Natural killer cell treated with Interleukin-12 subunit alpha and Interleukin-12 subunit beta and Interleukin-15 and Interleukin-18, amount 100 ng/mL, for 72 hours (primary cell): ENCODE measurements around the gene SETD3. TPM values are rescaled to one million over a fixed set of nuclear protein-coding genes. Genes with fewer than 3 reads are reported as not detected.

ENCODE experiments used
- ATAC-seq, 2 donors: fragments of 150-1000 bp; cut with Tn5 transposase in 1 of 2; sonication (Bioruptor Pico), chemical (Tn5 transposase) in 1 of 2; 2 replicates each; pipeline ENCODE4 v1.10.0; 2021
- DNase-seq: peaks from one replicate; pipeline ENCODE4 v3.0.0; 2022; ENCODE audit warnings: low spot score
- H3K27ac Mint-ChIP-seq, 2 donors: 1 replicate in 1 of 2; 2 replicates in 1 of 2; pipeline ENCODE4 v1.8.0; 2022; ENCODE audit warnings: mixed read lengths in 2 of 2, mild to moderate bottlenecking in 1 of 2, moderate library complexity in 1 of 2
- H3K27me3 Mint-ChIP-seq, 2 donors: 1 replicate in 1 of 2; 2 replicates in 1 of 2; pipeline ENCODE4 v1.8.0; 2022; ENCODE audit warnings: mixed read lengths in 2 of 2
- H3K36me3 Mint-ChIP-seq: one replicate; pipeline ENCODE4 v1.8.0; 2022; ENCODE audit warnings: mixed read lengths
- H3K4me1 Mint-ChIP-seq, 2 donors: 1 replicate in 1 of 2; 2 replicates in 1 of 2; pipeline ENCODE4 v1.8.0; 2022; ENCODE audit warnings: low read depth in 2 of 2, mixed read lengths in 2 of 2, mild to moderate bottlenecking in 1 of 2
- H3K4me3 Mint-ChIP-seq: one replicate; pipeline ENCODE4 v1.8.0; 2022; ENCODE audit warnings: mixed read lengths
- H3K9me3 Mint-ChIP-seq: 2 replicates; pipeline ENCODE4 v1.8.0; 2022; ENCODE audit warnings: mixed read lengths
- total RNA-seq, 2 donors: library from RNA; stranded (reverse); gene quantifications; one replicate each; pipeline ENCODE4 v1.2.3, GENCODE V29; 2022

SETD3 gene
- total RNA-seq, 2 donors from 2014 or later: 80.6 to 96.7 TPM

- ATAC-seq: no peak
- H3K9me3 Mint-ChIP-seq: no peaks in the 10 kb centered on the region
- no peaks in the 10 kb centered on the region for H3K36me3 Mint-ChIP-seq
- no peak overlapping the region for H3K27ac Mint-ChIP-seq
- no peak for DNase-seq
- H3K27me3 Mint-ChIP-seq: no peaks in the 10 kb centered on the region
- no peak overlapping the region for H3K4me3 Mint-ChIP-seq
- no peaks in the 10 kb centered on the region for H3K4me1 Mint-ChIP-seq
Measured at GRCh38 chr14:99520571-99521081, 40.0 kb upstream of the SETD3 start.

DNA sequence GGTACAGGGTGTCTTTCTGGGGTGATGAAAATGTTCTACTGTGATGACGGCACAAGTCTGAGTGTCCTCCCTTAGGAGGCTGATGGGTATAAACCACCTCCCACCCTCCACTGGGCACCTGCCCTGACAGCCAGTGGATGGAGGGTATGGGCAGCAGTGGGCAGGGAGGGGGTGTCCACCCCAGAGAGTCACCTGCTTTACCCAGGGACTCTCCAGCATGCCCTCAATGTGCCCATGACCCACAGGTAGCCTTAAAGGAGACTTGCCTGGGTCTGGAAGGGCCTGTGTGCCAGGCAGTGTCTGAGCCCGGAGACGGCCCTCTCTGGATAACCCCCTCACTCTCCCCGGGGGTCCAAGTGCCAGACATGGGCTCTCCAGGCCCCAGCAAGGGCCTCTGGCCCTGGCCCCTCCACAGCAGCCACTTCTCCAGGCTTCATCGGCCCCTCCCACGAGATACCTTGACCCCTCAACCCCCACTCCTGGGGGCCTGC lies 39.3 kb upstream of the SETD3 start:
- DNase-seq: no peak
- Mint-ChIP-seq H3K27me3 (no peaks in the 10 kb centered on the region), H3K4me3 (no peak overlapping the region), H3K36me3 (no peaks in the 10 kb centered on the region), H3K9me3 (no peaks in the 10 kb centered on the region), H3K27ac (no peak overlapping the region), H3K4me1 (no peaks in the 10 kb centered on the region)
- ATAC-seq: no peak

GRCh38 chr14:99519347-99519881 lies 38.8 kb upstream of the SETD3 start:
- no peak overlapping the region for H3K27ac Mint-ChIP-seq
- no peaks in the 10 kb centered on the region for H3K36me3 Mint-ChIP-seq
- no peak for DNase-seq
- no peaks in the 10 kb centered on the region for H3K9me3 Mint-ChIP-seq
- no peak overlapping the region for H3K4me3 Mint-ChIP-seq
- ATAC-seq: no peak
- H3K27me3 Mint-ChIP-seq: no peaks in the 10 kb centered on the region
- H3K4me1 Mint-ChIP-seq: no peaks in the 10 kb centered on the region

GRCh38 chr14:99518441-99519346 lies 38.0 kb upstream of the SETD3 start:
- H3K27me3 Mint-ChIP-seq: no peaks in the 10 kb centered on the region
- H3K4me1 Mint-ChIP-seq: no peaks in the 10 kb centered on the region
- no peaks in the 10 kb centered on the region for H3K36me3 Mint-ChIP-seq
- H3K9me3 Mint-ChIP-seq: no peaks in the 10 kb centered on the region
- peak; percentile 66 to 78 for ATAC-seq
- H3K4me3 Mint-ChIP-seq: no peak overlapping the region
- no peak overlapping the region for H3K27ac Mint-ChIP-seq
- peak; percentile 83 for DNase-seq

GRCh38 chr14:99517643-99518381 lies 37.2 kb upstream of the SETD3 start:
- no peak for DNase-seq
- Mint-ChIP-seq H3K9me3 (no peaks in the 10 kb centered on the region), H3K27me3 (no peaks in the 10 kb centered on the region), H3K4me1 (no peaks in the 10 kb centered on the region), H3K4me3 (no peak overlapping the region), H3K36me3 (no peaks in the 10 kb centered on the region), H3K27ac (no peak overlapping the region)
- peak in 1 of 2 donors; percentile 1 for ATAC-seq

DNA sequence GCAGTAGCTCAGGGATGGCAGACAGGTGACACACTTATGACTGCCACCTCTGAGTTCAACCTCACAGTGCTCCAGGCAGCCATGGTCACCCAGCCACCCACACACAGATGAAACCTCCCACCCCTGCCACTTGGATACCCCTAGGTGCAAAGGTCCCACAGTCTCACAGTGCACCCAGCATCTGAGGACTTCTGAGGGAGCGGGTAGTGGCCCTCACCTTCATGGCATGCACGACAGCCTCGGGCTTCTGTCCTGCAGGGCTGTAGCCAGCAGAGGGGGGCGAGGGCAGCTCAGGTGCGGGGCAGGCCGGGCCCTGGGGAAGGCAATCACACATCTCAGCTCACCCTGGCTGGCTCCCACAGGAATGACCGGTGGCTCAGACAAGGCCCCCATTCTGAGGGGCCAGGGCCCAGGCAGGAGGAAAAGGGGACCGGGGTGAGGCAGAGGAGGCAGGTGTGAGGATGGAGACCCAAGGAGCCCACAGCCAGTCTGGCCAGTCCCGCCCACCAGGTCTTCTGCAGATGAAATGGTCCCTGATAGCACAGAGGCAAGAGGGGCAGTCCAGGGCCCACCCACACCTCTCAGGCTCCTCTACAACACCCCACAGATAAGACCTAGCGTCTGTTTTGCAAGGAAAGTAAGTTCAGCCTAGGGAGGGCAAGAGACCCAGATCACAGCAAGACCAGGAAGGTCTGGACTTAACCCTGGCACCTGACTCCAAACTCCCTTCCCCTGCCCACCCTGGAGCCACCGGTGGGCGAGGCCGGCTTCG lies 36.4 kb upstream of the SETD3 start:
- Mint-ChIP-seq H3K4me1 (no peaks in the 10 kb centered on the region), H3K27ac (no peak overlapping the region), H3K4me3 (no peak overlapping the region), H3K27me3 (no peaks in the 10 kb centered on the region), H3K36me3 (no peaks in the 10 kb centered on the region), H3K9me3 (no peaks in the 10 kb centered on the region)
- no peak for DNase-seq
- no peak for ATAC-seq

DNA sequence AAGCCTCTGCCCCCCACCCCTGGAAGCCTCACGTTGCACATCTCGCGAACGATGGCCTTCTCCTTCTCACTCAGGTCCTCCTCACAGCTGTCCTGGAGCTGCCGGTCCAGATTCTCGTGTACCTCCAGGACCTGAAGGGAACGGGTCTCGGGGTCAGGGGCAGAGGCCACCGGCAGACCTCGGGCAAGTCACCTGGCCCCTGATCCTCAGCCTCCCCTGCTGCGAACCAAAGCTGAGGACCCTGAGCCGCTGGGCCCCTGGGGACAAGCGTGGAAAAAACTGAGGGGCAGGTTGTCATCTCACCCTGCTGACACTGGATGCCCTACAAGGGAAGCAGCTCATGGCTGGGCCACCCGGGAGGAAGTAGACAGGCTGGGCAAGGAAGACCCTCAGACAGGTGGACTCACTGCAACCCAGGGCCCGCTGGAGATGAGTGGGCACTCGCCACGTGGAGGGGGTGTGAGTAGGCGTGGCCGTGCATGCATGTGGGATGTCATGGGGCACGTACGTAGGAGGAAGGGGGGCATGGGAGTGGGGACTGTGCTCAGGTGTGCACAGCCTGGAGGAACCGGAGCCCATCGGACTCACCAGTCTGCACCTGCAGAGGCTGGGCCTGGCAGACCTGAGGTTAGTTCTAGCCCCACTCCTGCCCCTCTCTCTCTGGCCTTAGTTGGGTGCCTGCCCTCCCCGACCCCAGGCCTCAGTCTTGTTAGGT lies 35.7 kb upstream of the SETD3 start:
- H3K36me3 Mint-ChIP-seq: no peaks in the 10 kb centered on the region

GRCh38 chr14:99515301-99516155 lies 34.9 kb upstream of the SETD3 start:
- no peak overlapping the region for H3K27ac Mint-ChIP-seq

More for the DNA sequence above, 35.7 kb upstream of the SETD3 start:
- no peak overlapping the region for H3K4me3 Mint-ChIP-seq
- H3K4me1 Mint-ChIP-seq: no peaks in the 10 kb centered on the region
- DNase-seq: peak; percentile 61
- H3K9me3 Mint-ChIP-seq: no peaks in the 10 kb centered on the region
- H3K27ac Mint-ChIP-seq: no peak overlapping the region
- no peak for ATAC-seq
- H3K27me3 Mint-ChIP-seq: no peaks in the 10 kb centered on the region

DNA sequence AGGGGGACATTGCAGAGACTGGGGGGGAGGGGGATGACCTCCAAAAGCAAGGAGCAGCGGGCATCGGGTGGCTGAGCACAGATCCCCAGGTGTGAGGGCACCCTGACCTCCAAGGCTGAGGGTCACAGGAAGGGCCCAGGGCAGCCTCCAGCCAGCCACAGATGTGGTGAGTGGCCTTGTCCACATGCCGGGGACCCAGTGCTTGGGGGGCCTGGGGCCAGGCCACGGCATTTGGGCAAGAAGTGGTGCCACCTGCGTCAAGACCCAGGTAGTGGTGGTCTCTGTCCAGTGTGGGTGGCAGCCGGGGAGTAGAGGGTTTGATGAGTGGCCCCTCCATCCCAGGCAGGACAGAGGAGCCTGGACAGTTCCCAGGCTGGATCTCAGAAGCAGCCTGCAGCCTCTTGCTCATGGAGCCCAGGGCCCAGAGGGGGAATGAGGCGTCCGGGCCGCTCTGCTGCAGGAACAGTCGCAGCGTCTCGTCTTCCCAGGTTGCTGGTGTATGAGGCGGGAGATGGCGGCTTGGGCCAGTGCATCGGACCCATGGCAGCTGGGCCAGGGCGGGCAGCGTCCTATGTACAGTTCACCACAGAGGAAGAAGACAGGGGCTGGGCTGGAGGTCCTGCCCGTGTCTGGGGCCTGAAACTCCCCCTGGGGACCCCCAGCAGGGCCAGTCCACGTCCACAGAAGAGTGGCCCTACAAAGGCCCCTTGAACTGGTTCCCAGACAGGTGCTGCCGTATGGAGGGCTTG lies 34.1 kb upstream of the SETD3 start:
- ATAC-seq (no peak), DNase-seq (peak; percentile 56)
- Mint-ChIP-seq H3K36me3 (no peaks in the 10 kb centered on the region), H3K27me3 (no peaks in the 10 kb centered on the region), H3K4me1 (no peaks in the 10 kb centered on the region), H3K27ac (no peak overlapping the region), H3K9me3 (no peaks in the 10 kb centered on the region), H3K4me3 (no peak overlapping the region)

More at GRCh38 chr14:99515301-99516155, 34.9 kb upstream of the SETD3 start:
- DNase-seq (peak; percentile 58), ATAC-seq (no peak)
- Mint-ChIP-seq H3K4me3 (no peak overlapping the region), H3K4me1 (no peaks in the 10 kb centered on the region), H3K27me3 (no peaks in the 10 kb centered on the region), H3K9me3 (no peaks in the 10 kb centered on the region), H3K36me3 (no peaks in the 10 kb centered on the region)

GRCh38 chr14:99513946-99514551 lies 33.4 kb upstream of the SETD3 start:
- Mint-ChIP-seq H3K4me1 (peaks cover 0 to 3% of the 10 kb centered on the region in 2 donors), H3K36me3 (no peaks in the 10 kb centered on the region), H3K27me3 (no peaks in the 10 kb centered on the region), H3K4me3 (no peak overlapping the region), H3K27ac (no peak overlapping the region), H3K9me3 (no peaks in the 10 kb centered on the region)
- ATAC-seq: no peak
- DNase-seq: peak; percentile 28

GRCh38 chr14:99513183-99513694 lies 32.6 kb upstream of the SETD3 start:
- H3K4me3 Mint-ChIP-seq: no peak overlapping the region
- no peak overlapping the region for H3K27ac Mint-ChIP-seq
- no peaks in the 10 kb centered on the region for H3K36me3 Mint-ChIP-seq
- no peak for ATAC-seq
- DNase-seq: peak; percentile 51
- H3K27me3 Mint-ChIP-seq: no peaks in the 10 kb centered on the region
- H3K9me3 Mint-ChIP-seq: no peaks in the 10 kb centered on the region
- H3K4me1 Mint-ChIP-seq: peaks cover 0 to 3% of the 10 kb centered on the region in 2 donors
